GOT3 (cell line): ENCODE data around the gene UBE2G2.

ENCODE experiments used
- DNase-seq: peaks from one replicate; lab custom pipeline; 2025; ENCODE audit warnings: mixed read lengths; lab: John Stamatoyannopoulos, UW

The UBE2G2 gene

DNA sequence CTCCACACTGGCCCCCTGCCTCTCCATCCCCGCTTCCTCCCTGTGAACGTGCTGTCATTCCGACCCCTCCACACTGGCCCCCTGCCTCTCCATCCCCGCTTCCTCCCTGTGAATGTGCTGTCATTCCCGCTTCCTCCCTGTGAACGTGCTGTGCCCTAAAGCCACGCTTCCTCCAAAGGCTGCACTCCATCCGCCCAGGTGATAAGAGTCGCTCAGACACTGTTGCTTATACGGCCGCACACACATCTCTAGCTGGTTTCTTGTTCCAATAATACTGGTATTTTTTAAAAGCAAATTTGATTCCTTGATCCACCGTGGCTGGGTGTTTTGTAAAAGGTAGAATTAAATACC lies 51.0 kb downstream of the UBE2G2 start:
- no peak for DNase-seq

DNA sequence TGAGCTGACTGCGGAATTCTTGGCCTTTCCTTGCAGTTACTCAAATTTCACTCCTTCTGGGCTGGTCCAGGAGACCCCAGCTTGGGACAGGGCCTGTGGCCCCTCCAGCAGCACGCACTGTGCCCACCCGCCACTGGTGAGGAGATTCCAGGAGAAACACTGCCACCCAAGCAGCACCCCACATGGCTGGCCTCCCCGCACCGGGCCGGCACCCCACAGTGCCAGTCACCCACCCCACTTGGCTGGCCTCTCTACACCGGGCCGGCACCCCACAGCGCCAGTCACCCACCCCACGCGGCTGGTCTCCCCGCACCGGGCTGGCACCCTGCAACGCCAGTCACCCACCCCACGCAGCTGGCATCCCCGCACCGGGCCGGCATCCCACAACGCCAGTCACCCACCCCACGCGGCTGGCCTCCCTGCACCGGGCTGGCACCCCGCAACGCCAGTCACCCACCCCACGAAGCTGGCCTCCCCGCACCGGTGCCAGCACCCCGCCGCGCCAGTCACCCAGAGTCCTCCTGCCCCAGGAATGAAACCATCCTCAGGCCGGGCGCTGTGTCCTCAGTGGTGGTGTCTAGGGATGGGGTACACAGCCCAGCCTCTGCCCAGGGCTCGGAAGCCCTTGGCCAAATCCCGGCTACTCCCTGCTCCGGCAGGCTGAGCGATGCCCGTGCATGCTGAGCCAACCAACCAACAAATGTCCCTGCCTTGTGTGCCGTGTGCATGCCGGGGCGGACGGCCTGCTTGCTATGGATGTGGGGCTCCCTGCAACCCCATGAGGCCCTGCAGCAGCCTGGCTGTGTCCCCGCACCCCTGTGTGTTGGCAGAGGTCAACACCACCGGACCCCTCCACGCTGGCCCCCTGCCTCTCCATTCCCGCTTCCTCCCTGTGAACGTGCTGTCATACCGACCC lies 51.6 kb downstream of the UBE2G2 start:
- no peak for DNase-seq

GRCh38 chr21:44749116-44749758 lies 52.4 kb downstream of the UBE2G2 start:
- DNase-seq, result no peak

DNA sequence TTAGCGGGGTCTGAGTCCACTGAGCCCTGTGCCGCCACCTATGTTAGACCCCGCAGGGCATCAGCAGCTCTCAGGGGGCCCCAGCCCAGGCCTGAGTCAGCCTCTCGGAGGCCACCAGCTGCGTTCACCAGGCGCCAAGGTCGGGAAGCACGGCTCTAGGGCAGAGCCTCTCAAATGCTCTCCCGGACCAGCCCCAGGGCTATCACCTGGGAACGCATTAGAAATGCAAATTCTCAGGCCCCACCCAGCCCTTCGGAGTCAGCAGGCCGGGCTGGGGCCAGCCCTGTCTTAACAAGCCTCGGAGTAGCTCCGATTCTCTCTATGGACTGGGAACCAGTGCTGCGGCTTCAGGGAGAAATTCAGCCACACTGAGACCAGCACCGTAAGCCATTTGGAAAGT lies 53.0 kb downstream of the UBE2G2 start:
- DNase-seq, result no peak

GRCh38 chr21:44742418-44743153 lies 59.0 kb downstream of the UBE2G2 start:
- no peak for DNase-seq

- no peak for DNase-seq
These were observed 59.7 kb downstream of the UBE2G2 start for GRCh38 chr21:44741921-44742320.

- DNase-seq, result no peak
These were observed 60.9 kb downstream of the UBE2G2 start for GRCh38 chr21:44740742-44741141.

DNA sequence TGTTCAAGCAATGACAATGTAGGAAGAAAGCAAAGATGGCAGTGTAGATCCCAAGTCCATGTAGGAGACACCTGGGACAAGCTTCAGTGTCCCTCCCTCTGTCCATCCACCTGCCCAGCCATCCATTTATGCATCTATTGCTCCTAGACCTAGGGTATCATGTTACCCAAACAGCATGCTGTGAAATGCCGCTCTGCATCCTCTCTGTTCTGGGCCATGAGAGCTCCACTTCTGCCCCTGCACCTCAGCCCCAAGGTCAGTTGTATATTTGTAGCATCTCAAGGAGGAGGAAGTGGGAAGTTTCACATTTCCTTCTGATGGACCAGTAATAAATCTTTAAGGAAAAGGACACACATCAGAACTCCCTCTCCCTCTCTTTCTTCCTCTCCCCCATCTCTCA lies 62.3 kb downstream of the UBE2G2 start:
- DNase-seq, result no peak

DNA sequence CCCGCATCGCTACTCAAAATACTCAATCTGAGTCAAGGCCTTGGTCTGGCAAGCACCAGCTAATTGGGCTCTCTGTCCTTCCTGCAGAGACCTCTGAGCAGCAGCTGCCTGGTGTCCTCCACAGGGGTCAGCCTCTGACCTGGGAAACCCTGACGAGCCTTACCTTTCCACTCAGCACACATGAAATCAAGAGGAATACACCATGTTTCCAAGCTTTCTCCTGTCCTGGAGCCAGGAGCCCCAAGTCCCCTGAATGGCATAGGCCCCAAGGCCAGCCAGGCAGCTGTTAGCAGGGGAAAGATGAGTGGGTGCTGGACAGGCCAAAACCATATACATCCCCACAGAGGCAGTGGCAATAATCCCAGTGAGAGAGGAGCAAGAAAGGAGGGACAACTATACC lies 63.0 kb downstream of the UBE2G2 start:
- DNase-seq, result no peak

GRCh38 chr21:44737706-44738354 lies 63.8 kb downstream of the UBE2G2 start:
- no peak for DNase-seq

DNA sequence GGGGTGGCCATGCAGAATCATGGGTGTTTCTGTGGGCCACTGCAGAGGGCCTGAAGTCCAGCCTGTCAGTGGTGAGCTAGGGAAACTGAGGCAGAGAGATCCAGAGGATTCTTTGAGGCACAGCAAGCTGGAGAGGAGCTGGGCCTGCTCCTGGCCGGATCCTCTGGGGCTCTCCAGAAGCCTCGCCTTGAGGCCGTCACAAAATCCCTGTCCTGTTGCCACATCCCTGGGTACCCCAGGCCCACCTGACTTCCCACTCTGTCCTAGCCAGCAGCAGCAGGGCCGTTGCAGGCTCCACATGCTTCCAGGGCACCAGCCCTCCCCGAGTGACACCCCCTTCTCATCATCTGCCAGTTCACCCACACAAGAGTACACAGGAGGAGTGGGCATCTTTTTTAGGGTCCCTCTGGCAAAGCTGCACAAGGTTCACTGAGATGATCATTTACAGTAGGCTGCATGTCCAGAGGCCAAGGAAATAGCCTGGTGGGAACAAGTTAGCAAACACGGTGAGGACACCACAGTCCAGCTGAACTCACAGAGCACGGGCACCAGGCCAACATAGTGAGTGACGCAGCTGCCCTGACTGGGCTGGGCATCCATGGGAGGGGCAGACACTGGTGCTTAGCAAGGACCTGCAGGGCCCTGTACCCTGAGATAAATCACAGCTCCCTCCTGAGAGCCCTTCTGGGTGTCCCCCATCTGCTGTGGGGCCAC lies 65.2 kb downstream of the UBE2G2 start:
- DNase-seq, result no peak

DNA sequence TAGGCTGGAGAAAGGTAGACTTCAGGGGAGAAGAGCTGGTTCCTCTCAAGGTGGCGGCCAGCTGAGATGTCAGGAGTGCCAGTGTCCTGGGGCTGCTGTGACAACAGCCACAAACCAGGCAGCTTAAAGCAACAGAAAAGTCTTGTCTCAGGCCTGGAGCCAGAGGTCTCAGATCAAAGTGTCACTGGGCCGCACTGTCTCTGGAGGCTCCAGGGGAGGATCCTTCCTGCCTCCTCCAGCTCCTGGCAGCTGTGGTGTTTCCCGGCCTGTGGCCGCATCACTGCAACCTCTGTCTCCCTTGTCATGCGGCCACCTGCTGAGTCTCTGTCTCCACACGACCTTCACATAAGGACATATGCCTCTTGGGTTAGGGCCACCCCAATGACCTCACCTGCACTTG lies 65.8 kb downstream of the UBE2G2 start:
- no peak for DNase-seq

DNA sequence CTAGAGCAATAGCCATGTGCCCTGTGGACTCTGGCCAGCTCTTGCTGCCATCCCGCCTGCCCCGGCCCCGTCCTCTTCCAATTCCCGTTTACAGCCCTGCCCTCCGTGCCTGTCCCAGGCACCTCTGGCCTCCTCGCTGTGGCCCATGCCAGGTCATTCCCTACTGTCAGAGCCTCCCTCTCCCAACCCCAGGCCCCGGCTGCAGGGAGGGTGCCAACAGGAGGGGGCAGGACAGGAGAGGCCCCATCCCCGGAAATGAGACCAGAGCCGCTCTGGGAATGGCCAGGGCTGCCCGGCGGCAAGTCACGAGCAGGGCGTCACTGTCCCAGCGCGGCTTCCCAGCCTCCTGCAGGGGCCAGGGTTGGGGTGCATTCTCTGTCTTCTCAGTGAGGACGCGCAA lies 66.8 kb downstream of the UBE2G2 start:
- no peak for DNase-seq

DNA sequence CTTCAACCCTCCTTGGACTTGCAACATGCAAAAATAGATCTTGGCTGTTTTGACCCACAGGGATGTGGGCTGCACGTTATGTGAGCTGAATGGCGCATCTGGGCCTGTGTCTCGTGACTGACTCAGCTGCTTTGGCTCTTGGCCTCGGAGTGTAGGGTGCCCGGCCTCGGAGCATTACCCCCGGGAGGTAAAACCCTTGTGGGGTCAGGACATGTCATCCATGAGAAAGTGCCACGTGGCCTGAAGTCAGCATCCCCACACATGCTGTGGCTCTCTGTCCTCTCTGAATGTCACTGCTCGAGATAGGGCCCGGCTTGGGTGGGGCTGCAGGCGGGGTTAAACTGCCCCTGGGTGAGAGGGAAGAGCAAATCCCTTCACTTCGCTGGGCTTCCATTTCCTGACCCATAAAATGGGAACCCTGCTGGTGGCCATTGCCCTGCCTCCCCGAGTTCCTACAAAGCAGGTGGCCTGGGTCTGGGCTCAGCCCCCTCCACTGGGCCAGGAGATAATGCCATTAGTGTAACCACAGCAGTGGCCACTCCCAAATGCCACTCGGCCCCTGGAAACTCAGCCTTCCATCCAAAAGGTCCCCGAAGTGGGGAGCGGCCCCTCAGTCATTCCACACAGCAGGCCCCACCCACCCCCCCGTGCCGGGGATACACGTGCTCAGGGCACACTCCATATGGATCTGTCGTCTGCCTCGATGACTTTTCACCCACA lies 67.4 kb downstream of the UBE2G2 start:
- DNase-seq, result no peak

- DNase-seq, result no peak
These were observed 68.7 kb downstream of the UBE2G2 start for GRCh38 chr21:44732956-44733355.

DNA sequence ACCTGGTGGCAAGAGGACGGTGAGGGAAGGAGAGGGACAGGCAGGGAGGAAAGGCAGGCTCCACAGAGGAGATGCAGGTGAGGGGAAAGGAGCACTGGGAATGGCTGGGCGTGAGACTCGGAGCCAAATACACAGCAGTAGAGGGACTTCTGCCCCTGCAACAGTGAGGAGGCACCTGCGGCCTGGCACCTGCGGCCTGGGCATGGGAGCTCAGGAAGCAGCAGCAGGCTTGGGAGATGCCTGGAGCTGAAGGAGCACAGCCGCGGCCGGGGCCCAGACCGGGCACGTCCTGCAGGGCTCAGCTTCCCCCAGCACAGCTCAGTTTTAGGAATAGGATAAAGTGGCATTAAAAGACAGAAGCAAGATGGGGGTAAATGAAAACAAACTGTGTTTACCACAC lies 69.4 kb downstream of the UBE2G2 start:
- DNase-seq, result no peak

DNA sequence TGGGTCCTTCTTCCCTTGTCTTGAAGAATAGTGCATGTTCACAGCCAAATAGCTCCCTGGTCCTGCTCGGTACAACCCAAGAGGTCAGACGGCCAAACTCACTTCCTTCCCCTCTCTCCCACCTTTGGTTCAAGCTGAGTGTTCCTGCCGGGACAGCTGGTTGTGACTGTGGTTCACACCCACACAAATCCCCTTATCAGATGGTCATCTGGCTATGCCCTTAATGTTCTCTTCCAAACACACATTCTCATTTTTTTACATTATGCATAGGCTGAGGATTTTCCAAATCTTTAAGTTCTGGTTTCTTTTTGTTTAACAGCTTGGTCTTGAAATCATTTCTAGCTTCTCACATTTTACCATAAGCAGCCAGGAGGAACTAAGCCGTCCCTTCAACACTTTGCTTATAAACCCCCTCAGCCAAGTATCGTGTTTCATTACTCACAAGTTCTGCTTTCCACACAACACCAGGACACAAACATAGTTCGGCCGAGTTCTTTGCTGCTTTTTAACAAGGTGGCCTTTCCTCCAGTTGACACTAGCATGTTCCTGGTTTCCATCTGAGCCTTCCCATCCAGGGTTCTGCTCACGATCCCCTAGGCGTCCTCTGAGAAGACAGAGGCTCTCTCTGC lies 70.6 kb downstream of the UBE2G2 start:
- no peak for DNase-seq

- DNase-seq, result no peak
These were observed 71.6 kb downstream of the UBE2G2 start for GRCh38 chr21:44730028-44730395.

GRCh38 chr21:44729336-44730027 lies 72.1 kb downstream of the UBE2G2 start:
- DNase-seq, result no peak

GRCh38 chr21:44728716-44729115 lies 72.9 kb downstream of the UBE2G2 start:
- no peak for DNase-seq
